Stimulated activated CD4-positive, alpha-beta T cell treated with anti-CD3 and anti-CD28 coated beads, Interleukin-2, amount 100 ng/mL, for 48 hours (primary cell): Measurements from ENCODE around the gene SPC24.
"Not testable (repeated sequence)": the region's sequence is repeated elsewhere in the genome, so short reads cannot be mapped to it uniquely, and the experiment has no call there.

Experiments
- DNase-seq, 2 donors: peaks; one replicate each; pipeline ENCODE4 v3.0.0-alpha.2; 2020

Gene SPC24

GRCh38 chr19:11123114-11123513 is 32.5 kb downstream of the SPC24 start:
- DNase-seq: no peak

DNA sequence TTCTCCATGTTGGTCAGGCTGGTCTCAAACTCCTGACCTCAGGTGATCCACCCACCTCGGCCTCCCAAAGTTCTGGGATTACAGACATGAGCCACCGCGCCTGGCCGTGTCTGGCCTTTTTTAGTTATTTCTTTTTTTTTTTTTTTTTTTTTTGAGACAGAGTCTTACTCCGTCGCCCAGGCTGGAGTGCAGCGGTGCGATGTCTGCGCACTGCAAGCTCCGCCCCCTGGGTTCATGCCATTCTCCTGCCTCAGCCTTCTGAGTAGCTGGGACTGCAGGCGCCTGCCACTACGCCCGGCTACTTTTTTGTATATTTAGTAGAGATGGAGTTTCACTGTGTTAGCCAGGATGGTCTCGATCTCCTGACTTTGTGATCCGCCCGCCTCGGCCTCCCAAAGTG is 33.6 kb downstream of the SPC24 start:
- DNase-seq: not testable (repeated sequence)

- no peak for DNase-seq
Measured at GRCh38 chr19:11116507-11116906, 39.1 kb downstream of the SPC24 start.

DNA sequence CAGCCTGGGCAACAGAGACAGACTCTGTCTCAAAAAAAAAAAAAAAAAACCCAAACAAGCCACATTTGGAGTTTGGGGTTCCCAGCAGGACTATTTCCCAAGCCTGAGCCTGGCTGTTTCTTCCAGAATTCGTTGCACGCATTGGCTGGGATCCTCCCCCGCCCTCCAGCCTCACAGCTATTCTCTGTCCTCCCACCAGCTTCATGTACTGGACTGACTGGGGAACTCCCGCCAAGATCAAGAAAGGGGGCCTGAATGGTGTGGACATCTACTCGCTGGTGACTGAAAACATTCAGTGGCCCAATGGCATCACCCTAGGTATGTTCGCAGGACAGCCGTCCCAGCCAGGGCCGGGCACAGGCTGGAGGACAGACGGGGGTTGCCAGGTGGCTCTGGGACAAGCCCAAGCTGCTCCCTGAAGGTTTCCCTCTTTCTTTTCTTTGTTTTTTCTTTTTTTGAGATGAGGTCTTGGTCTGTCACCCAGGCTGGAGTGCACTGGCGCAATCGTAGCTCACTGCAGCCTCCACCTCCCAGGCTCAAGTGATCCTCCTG is 39.6 kb downstream of the SPC24 start:
- no peak for DNase-seq

GRCh38 chr19:11115042-11115441 is 40.5 kb downstream of the SPC24 start:
- DNase-seq: no peak

GRCh38 chr19:11113140-11113708 is 42.4 kb downstream of the SPC24 start:
- no peak for DNase-seq

DNA sequence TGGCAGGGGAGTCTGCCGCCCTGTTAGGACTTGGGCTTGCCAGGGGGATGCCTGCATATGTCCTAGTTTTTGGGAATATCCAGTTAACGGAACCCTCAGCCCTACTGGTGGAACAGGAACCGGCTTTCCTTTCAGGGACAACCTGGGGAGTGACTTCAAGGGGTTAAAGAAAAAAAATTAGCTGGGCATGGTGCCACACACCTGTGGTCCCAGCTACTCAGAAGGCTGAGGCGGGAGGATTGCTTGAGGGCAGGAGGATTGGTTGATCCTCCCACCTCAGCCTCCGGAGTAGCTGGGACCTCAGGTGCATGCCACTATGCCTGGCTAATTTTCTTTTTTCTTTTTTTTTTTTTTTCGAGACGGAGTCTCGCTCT is 43.8 kb downstream of the SPC24 start:
- DNase-seq: no peak

DNA sequence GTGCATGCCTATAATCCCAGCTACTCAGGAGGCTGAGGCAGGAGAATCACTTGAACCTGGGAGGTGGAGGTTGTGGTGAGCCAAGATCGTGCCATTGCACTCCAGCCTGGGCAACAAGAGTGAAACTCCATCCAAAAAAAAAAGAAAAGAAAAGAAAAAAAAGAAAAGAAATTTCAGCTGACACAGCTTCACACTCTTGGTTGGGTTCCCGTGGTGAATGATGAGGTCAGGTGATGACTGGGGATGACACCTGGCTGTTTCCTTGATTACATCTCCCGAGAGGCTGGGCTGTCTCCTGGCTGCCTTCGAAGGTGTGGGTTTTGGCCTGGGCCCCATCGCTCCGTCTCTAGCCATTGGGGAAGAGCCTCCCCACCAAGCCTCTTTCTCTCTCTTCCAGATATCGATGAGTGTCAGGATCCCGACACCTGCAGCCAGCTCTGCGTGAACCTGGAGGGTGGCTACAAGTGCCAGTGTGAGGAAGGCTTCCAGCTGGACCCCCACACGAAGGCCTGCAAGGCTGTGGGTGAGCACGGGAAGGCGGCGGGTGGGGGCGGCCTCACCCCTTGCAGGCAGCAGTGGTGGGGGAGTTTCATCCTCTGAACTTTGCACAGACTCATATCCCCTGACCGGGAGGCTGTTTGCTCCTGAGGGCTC is 44.3 kb downstream of the SPC24 start:
- no peak for DNase-seq

- no peak for DNase-seq
Measured at GRCh38 chr19:11108746-11109145, 46.8 kb downstream of the SPC24 start.

DNA sequence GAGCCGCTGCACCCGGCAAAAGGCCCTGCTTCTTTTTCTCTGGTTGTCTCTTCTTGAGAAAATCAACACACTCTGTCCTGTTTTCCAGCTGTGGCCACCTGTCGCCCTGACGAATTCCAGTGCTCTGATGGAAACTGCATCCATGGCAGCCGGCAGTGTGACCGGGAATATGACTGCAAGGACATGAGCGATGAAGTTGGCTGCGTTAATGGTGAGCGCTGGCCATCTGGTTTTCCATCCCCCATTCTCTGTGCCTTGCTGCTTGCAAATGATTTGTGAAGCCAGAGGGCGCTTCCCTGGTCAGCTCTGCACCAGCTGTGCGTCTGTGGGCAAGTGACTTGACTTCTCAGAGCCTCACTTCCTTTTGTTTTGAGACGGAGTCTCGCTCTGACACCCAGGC is 49.1 kb downstream of the SPC24 start:
- no peak for DNase-seq

- no peak for DNase-seq
Measured at GRCh38 chr19:11105014-11105636, 50.5 kb downstream of the SPC24 start.

GRCh38 chr19:11103667-11104066 is 51.9 kb downstream of the SPC24 start:
- not testable (repeated sequence) for DNase-seq

GRCh38 chr19:11102944-11103343 is 52.6 kb downstream of the SPC24 start:
- DNase-seq: no peak

- DNase-seq: no peak
Measured at GRCh38 chr19:11101057-11101456, 54.5 kb downstream of the SPC24 start.

GRCh38 chr19:11100049-11100448 is 55.5 kb downstream of the SPC24 start:
- no peak for DNase-seq

DNA sequence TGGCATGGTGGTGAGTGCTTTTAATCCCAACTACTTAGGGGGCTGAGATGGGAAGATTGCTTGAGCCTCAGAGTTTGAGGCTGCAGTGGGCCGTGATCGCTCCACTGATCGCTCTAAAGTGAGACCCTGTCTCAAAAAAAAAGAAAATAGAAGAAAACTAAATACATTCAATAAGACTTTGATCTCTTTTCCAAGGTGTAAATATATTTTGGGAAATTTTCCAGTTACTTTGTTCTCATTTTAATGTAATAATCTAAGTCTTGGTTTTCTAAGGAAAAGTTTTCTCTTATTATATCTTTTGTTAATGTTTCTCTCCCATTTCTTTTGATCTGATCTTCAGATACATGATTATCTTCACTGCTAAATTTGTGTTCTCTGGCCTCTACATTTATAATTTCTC is 56.7 kb downstream of the SPC24 start:
- no peak for DNase-seq

- no peak for DNase-seq
Measured at GRCh38 chr19:11098327-11098726, 57.3 kb downstream of the SPC24 start.

DNA sequence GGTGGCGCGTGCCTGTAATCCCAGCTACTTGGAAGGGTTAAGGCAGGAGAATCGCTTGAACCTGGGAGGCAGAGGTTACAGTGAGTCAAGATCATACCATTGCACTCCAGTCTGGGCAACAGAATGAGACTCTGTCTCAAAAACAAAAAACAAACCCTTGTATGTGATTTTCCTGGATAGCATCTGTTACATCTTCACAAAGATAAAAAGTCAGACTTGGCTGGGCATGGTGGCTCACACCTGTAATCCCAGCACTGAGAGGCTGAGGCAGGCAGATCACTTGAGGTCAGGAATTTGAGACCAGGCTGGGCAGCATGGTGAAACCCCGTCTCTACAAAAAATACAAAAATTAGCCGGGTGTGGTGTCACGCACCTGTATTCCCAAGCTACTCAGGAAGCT is 58.2 kb downstream of the SPC24 start:
- DNase-seq: not testable (repeated sequence)

DNA sequence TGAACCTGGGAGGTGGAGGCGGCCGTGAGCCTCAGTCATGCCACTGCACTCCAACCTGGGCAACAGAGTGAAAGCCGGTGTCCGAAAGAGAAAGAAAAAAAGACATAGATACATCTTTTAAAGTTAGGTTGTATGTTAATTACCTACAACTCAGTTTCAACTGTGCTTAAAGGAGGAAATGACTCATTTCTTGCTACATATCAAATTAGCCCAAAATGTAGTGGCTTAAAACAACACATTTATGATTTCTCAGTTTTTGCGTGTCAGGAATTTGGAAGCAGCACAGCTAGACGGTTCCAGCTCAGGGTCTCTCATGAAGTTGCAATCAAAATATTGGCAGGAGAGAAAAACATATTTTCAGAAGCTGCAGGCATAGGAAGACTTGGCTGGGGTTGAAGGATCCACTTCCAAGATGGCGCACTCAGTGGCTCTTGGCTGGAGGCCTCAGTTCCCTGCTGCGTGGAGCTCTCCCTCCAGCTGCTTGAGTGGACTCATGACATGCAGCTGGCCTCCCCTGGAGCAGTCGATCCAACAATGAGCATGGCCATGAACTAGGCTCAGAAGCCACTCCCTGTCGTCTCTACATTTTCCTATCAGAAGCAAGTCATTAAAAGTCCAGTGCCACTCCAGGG is 59.3 kb downstream of the SPC24 start:
- no peak for DNase-seq
